GM12878 (cell line): Measurements from ENCODE around the gene FNIP1.

Experiments used
- ESRRA ChIP-seq: IDR thresholded peaks from 2 replicates; pipeline ENCODE4 v1.6.1; 2012; ENCODE audit warnings: mild to moderate bottlenecking, low read length, improper control_type of control experiment
- HDGF ChIP-seq: fragments of 450-650 bp; IDR thresholded peaks from 2 replicates; pipeline ENCODE4 v1.6.1; 2016; ENCODE audit warnings: antibody characterized with exemption
- MXI1 ChIP-seq: fragments of 150-350 bp; IDR thresholded peaks from 2 replicates; pipeline ENCODE4 v1.6.1; 2011; ENCODE audit warnings: low read depth, mild to moderate bottlenecking, inconsistent platforms, low read length, improper control_type of control experiment
- POLR2A ChIP-seq: IDR thresholded peaks from 2 replicates; pipeline ENCODE4 v1.6.1; 2011; ENCODE audit warnings: low read depth, mild to moderate bottlenecking, low read length
- RAD21 ChIP-seq: IDR thresholded peaks from 2 replicates; pipeline ENCODE4 v1.6.1; 2011; ENCODE audit warnings: mild to moderate bottlenecking, low read depth, low read length, moderate library complexity; ENCODE audit not compliant: insufficient read depth
- RCOR1 ChIP-seq: conservative IDR thresholded peaks from 2 replicates; pipeline ENCODE4 v1.6.1; 2012; ENCODE audit warnings: low read depth, low read length, improper control_type of control experiment
- SRF ChIP-seq, 2 experiments: IDR thresholded peaks; 2 replicates each; pipeline ENCODE4 v1.6.1; 2011; ENCODE audit warnings: low read depth in 2 of 2, low read length in 2 of 2, mild to moderate bottlenecking in 1 of 2, moderate library complexity in 1 of 2
- SUPT20H ChIP-seq: IDR thresholded peaks from 2 replicates; pipeline ENCODE4 v1.6.1; 2011; ENCODE audit warnings: low read depth, mild to moderate bottlenecking, low read length, moderate library complexity, borderline replicate concordance; ENCODE audit not compliant: control insufficient read depth
- SUZ12 ChIP-seq: fragments of 200-600 bp; sonication (generic); IDR thresholded peaks from one replicate; pipeline ENCODE4 v1.6.1; 2018; ENCODE audit warnings: antibody characterized with exemption, mild to moderate bottlenecking; ENCODE audit not compliant: unreplicated experiment
- TAF1 ChIP-seq: IDR thresholded peaks from 2 replicates; pipeline ENCODE4 v1.6.1; 2011; ENCODE audit warnings: mild to moderate bottlenecking, low read depth, low read length, borderline replicate concordance
- ZSCAN29 ChIP-seq: fragments of 450-650 bp; IDR thresholded peaks from 2 replicates; pipeline ENCODE4 v1.6.1; 2017; ENCODE audit warnings: mild to moderate bottlenecking, moderate library complexity
- TF ChIP-seq, protein P1 (sequence below): IDR thresholded peaks from 2 replicates; pipeline ENCODE4 v1.6.1; 2011; ENCODE audit warnings: borderline replicate concordance, low read depth, mild to moderate bottlenecking, moderate library complexity, mixed read lengths, low read length; ENCODE audit not compliant: insufficient read depth; ENCODE audit errors: extremely low read length
- TF ChIP-seq, protein P2 (sequence below), 3 experiments: IDR thresholded peaks in 2 of 3; conservative IDR thresholded peaks in 1 of 3; 2 replicates each; pipeline ENCODE4 v1.5.1; 2011; ENCODE audit warnings: low read depth in 3 of 3, low read length in 3 of 3, mild to moderate bottlenecking in 3 of 3, control low read depth in 2 of 3, moderate library complexity in 2 of 3, inconsistent platforms in 1 of 3, mixed read lengths in 1 of 3; ENCODE audit not compliant: control insufficient read depth in 2 of 3, insufficient read depth in 1 of 3; ENCODE audit errors: extremely low read depth in 1 of 3

DNA sequence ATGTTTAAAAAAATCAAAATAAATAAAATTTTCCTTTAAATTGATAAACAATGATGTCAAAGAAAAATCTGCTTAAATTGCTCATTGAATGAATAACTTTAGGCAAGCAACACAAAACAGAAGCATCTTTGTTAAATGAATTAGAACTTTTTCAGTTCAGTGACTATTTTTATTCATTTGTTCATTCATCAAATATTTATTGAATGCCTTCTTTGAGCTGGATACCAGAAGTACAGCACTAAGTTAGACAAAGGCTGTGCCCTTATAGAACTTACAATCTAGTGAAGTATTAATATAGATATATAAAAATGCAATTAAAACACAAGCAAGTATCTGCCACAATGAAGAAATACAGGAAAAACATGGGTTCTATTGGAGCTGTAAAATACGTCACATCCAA lies 10.8 kb downstream of the FNIP1 start:
- no peak for TF ChIP-seq ESRRA
- TF ChIP-seq POLR2A, result no peak
- no peak for TF ChIP-seq HDGF
- no peak for TF ChIP-seq ZSCAN29
- no peak for TF ChIP-seq SUPT20H
- no peak for TF ChIP-seq SUZ12
- no peak for TF ChIP-seq SRF (IDR thresholded peaks at IDR 0.05; ENCODE audit: low read depth in 2 of 2, low read length in 2 of 2)
- TF ChIP-seq, protein P1, sequence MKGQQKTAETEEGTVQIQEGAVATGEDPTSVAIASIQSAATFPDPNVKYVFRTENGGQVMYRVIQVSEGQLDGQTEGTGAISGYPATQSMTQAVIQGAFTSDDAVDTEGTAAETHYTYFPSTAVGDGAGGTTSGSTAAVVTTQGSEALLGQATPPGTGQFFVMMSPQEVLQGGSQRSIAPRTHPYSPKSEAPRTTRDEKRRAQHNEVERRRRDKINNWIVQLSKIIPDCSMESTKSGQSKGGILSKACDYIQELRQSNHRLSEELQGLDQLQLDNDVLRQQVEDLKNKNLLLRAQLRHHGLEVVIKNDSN, result no peak
- TF ChIP-seq TAF1, result no peak
- TF ChIP-seq, protein P2, sequence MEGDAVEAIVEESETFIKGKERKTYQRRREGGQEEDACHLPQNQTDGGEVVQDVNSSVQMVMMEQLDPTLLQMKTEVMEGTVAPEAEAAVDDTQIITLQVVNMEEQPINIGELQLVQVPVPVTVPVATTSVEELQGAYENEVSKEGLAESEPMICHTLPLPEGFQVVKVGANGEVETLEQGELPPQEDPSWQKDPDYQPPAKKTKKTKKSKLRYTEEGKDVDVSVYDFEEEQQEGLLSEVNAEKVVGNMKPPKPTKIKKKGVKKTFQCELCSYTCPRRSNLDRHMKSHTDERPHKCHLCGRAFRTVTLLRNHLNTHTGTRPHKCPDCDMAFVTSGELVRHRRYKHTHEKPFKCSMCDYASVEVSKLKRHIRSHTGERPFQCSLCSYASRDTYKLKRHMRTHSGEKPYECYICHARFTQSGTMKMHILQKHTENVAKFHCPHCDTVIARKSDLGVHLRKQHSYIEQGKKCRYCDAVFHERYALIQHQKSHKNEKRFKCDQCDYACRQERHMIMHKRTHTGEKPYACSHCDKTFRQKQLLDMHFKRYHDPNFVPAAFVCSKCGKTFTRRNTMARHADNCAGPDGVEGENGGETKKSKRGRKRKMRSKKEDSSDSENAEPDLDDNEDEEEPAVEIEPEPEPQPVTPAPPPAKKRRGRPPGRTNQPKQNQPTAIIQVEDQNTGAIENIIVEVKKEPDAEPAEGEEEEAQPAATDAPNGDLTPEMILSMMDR (IDR thresholded peaks at IDR 0.05 in 2 of 3, conservative IDR thresholded peaks at IDR 0.05 in 1 of 3; ENCODE audit: control insufficient read depth in 2 of 3, extremely low read depth in 1 of 3, insufficient read depth in 1 of 3, low read depth in 3 of 3, low read length in 3 of 3), result no peak
- TF ChIP-seq MXI1, result no peak
- TF ChIP-seq RCOR1, result no peak
- TF ChIP-seq RAD21, result no peak
